WERI-Rb-1 (cell line): Measurements from ENCODE around the gene PROZ.
"Not testable (repeated sequence)": the region's sequence is repeated elsewhere in the genome, so short reads cannot be mapped to it uniquely, and the experiment has no call there.

ENCODE experiments used
- DNase-seq: peaks from one replicate; pipeline ENCODE4 v3.0.0-alpha.2; 2020
- H3K27ac ChIP-seq: fragments of 250-450 bp; sonication (Bioruptor Pico); 2 replicates; pipeline ENCODE4 v1.5.1; 2020; ENCODE audit warnings: mild to moderate bottlenecking, moderate library complexity
- H3K27me3 ChIP-seq: fragments of 250-450 bp; sonication (Bioruptor Pico); 2 replicates; pipeline ENCODE4 v1.5.1; 2021; ENCODE audit warnings: mild to moderate bottlenecking, low read depth, moderate library complexity; ENCODE audit not compliant: insufficient read depth, severe bottlenecking
- H3K36me3 ChIP-seq: fragments of 250-450 bp; sonication (Bioruptor Pico); 2 replicates; pipeline ENCODE4 v1.5.1; 2020; ENCODE audit warnings: mild to moderate bottlenecking, moderate library complexity
- H3K4me3 ChIP-seq: 2 replicates; pipeline ENCODE4 v1.5.1; 2011; ENCODE audit warnings: low read depth, mild to moderate bottlenecking, control low read depth, low read length
- H3K9me3 ChIP-seq: fragments of 250-450 bp; sonication (Bioruptor Pico); 2 replicates; pipeline ENCODE4 v1.5.1; 2021; ENCODE audit warnings: mild to moderate bottlenecking, moderate library complexity; ENCODE audit not compliant: severe bottlenecking
- TF ChIP-seq, protein P1 (sequence below): IDR thresholded peaks from 2 replicates; pipeline ENCODE4 v1.5.1; 2011; ENCODE audit warnings: low read depth, mild to moderate bottlenecking, control low read depth, inconsistent platforms, low read length

Gene PROZ, protein sequence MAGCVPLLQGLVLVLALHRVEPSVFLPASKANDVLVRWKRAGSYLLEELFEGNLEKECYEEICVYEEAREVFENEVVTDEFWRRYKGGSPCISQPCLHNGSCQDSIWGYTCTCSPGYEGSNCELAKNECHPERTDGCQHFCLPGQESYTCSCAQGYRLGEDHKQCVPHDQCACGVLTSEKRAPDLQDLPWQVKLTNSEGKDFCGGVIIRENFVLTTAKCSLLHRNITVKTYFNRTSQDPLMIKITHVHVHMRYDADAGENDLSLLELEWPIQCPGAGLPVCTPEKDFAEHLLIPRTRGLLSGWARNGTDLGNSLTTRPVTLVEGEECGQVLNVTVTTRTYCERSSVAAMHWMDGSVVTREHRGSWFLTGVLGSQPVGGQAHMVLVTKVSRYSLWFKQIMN

DNA sequence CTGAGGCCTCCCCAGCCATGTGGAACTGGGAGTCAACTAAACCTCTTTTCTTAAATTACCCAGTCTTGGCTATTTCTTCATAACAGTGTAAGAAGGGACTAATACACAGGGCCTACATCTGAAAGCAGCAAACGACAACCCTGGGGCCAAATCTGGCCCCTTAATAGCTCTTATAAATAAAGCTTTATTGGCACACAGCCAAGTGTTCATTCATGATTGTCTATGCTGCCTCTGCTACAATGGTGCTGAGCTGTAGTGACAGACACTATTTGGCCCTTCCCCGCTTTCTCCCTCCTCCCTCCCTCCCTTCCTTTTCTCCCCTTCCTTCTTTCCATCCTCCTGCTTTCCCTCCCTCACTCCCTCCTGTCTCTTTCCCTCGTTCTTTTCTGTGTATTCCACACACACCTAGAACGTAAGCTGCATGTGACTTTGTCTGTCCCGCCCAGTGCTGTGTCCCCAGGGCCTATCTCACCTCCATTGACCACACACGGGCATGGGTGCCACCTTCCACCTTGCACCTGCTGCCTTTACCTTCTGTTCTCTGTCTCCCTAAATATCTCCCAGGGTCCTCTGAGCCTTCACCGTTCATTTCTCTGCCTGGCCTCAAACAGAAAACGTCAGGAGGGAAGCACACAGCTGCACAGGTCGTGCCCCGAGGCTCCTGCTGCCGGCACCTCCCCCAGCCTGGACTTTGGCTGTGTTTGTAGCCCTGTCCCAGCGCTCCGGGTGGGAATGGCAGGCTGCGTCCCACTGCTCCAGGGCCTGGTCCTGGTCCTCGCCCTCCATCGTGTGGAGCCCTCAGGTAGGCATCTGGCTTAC, at the start of gene PROZ:
Gene PROZ (plus strand): TSS at position 720 of the 819 bp plus-strand sequence. CDS start 13 bp downstream, at position 733.
- no peaks in the 10 kb centered on the region; the same call in 1 of the 2 replicates for H3K36me3 ChIP-seq
- no peak within 1 kb of the TSS for H3K4me3 ChIP-seq
- H3K27ac ChIP-seq = no peak within 1 kb of the TSS
- TF ChIP-seq, protein P1, sequence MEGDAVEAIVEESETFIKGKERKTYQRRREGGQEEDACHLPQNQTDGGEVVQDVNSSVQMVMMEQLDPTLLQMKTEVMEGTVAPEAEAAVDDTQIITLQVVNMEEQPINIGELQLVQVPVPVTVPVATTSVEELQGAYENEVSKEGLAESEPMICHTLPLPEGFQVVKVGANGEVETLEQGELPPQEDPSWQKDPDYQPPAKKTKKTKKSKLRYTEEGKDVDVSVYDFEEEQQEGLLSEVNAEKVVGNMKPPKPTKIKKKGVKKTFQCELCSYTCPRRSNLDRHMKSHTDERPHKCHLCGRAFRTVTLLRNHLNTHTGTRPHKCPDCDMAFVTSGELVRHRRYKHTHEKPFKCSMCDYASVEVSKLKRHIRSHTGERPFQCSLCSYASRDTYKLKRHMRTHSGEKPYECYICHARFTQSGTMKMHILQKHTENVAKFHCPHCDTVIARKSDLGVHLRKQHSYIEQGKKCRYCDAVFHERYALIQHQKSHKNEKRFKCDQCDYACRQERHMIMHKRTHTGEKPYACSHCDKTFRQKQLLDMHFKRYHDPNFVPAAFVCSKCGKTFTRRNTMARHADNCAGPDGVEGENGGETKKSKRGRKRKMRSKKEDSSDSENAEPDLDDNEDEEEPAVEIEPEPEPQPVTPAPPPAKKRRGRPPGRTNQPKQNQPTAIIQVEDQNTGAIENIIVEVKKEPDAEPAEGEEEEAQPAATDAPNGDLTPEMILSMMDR = no peak
- no peaks in the 10 kb centered on the region for H3K27me3 ChIP-seq
- no peak for DNase-seq
- peaks cover 4% of the 10 kb centered on the region for H3K9me3 ChIP-seq

DNA sequence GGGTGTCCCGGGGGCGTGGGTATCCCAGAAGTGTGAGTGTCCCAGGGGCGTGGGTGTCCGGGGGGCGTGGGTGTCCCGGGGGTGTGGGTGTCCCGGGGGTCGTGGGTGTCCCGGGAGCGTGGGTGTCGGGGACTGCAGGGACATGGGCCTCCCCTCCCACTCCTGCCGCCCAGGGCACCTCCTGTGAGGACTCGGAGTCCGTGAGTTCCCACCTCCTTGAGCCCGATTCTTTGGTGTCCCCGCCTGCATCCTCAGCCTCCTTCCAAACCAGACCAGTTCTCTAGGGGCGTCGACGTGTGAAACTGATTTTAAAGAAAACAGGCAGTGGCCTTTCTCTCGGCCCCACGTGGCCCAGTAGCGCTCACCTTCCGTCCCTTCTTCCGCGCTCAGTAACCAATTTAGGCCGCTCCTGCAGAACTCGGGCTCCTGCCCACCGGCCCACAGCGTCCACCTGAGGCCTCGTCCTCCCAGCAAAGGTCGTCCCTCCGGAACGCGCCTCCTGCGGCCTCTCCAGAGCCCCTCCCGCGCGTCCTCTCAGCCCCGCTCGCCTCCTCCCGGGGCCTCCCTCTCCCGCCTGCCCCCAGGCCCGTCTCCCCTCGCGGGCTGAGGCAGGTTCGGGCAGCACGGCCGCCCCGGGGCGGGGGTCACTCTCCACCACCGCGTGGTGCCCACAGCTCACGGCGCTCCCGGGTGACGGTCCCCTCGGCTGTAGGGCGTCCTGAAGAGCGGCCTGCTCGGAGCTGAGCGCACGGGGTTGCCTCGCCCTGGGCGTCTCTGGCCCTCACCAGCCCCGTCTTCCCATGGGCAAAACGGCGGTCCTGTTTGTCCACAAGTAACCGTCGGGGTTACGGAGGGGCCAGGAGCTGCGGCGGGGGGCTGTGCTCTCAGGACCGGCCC, 49.0 kb upstream of the PROZ start:
- Histone ChIP-seq H3K27me3 (no peaks in the 10 kb centered on the region), H3K4me3 (no peak overlapping the region), H3K27ac (no peak overlapping the region), H3K36me3 (no peaks in the 10 kb centered on the region), H3K9me3 (peaks cover 19% of the 10 kb centered on the region)
- TF ChIP-seq, protein P1 = no peak
- no peak for DNase-seq

DNA sequence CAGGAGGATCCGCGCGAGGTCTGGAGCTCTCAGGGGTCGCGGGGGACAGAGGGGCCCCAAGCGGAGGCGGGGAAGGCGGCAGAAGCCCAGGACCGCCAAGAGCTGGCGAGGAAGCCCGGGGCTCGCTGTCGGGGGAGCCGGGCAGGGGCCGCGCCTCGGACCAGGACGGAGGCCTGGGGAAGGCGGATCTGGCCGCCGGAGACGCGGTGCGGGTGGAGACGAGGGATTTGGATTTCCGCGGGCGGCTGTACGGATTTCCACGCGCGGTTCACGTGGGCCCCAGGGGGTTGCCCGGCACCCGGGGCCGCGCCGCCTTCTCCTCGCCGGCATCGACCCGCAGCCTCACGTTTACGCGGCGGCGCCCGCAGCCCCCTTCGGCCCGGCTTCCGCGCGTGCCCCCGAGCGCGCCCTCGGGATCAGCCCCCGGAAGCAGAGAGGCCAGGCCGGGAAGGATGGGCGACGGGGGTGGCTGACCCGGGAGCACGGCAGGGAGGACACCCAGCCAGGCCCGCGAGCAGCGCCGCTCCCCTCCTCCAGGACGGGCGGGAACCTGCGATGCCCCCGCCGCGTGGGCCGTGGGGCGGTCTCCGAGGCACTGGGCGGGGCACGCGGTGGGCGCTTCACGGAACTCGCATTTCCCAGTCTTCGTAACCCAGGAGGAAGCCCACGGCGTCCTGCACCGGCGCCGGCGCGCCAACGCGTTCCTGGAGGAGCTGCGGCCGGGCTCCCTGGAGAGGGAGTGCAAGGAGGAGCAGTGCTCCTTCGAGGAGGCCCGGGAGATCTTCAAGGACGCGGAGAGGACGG, 48.2 kb upstream of the PROZ start:
- Histone ChIP-seq H3K27me3 (no peaks in the 10 kb centered on the region), H3K36me3 (no peaks in the 10 kb centered on the region), H3K27ac (no peak overlapping the region), H3K9me3 (peaks cover 19% of the 10 kb centered on the region), H3K4me3 (no peak overlapping the region)
- TF ChIP-seq, protein P1 = no peak
- DNase-seq = no peak

DNA sequence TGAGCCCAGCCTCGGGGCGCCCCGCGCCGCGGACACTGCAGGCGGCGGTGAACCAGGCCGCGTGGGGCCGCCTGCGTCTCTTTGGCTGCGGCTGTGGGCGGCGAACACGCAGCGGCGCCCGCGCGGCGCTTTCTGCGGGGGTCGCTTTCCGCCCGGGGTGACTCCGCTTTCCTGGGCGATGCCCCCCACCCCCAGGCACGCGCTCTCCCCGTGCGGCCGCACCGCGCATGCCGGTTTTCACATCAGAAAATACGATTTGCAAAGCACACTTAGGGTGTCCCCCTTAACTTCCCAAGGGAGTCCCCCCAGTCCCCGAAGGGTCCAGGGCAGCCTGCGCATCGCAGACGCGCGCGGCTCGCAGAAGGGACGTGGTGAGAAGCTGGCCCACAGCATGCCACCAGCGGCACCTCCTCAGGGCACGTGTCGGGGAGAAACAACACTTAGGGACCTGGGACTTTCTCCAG, 47.6 kb upstream of the PROZ start:
- TF ChIP-seq, protein P1 = no peak
- Histone ChIP-seq H3K27ac (no peak overlapping the region), H3K9me3 (peaks cover 19% of the 10 kb centered on the region), H3K4me3 (no peak overlapping the region), H3K27me3 (no peaks in the 10 kb centered on the region), H3K36me3 (no peaks in the 10 kb centered on the region)
- DNase-seq = no peak

DNA sequence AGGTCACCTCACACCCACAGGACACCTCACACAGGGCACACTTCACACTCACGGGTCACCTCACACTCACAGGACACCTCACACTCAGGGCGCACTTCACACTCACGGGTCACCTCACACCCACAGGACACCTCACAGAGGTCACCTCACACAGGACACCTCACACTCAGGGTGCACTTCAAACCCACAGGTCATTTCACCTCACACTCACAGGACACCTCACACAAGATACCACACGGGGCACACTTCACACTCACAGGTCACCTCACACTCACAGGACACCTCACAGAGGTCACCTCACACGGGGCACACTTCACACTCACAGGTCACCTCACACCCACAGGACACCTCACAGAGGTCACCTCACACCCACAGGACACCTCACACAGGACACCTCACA, 46.6 kb upstream of the PROZ start:
- not testable (repeated sequence) for H3K27me3 ChIP-seq, H3K27ac ChIP-seq, H3K36me3 ChIP-seq, H3K4me3 ChIP-seq
- H3K9me3 ChIP-seq = peaks cover 19% of the 10 kb centered on the region
- DNase-seq = peak; percentile 6

DNA sequence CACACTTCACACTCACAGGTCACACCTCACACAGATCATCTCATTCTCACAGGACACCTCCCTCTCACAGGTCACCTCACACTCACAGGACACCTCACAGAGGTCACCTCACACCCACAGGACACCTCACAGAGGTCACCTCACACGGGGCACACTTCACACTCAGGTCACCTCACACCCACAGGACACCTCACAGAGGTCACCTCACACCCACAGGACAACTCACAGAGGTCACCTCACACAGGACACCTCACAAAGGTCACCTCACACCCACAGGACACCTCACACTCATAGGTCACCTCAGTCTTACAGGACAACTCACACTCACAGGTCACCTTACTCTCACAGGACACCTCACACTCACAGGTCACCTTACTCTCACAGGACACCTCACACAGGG, 46.0 kb upstream of the PROZ start:
- not testable (repeated sequence) for H3K36me3 ChIP-seq, H3K4me3 ChIP-seq, DNase-seq, H3K27me3 ChIP-seq, H3K27ac ChIP-seq
- H3K9me3 ChIP-seq = peaks cover 19% of the 10 kb centered on the region
